GM12878 (cell line): Measurements from ENCODE around the gene TSPAN10. TPM values are rescaled to one million over a fixed set of nuclear protein-coding genes. Genes with fewer than 3 reads are reported as not detected.

ENCODE experiments used
- ATAC-seq: fragments of 200-7000 bp; cut with Tn5 transposase; 3 replicates; pipeline ENCODE4 v1.9.1; 2020; ENCODE audit warnings: mild to moderate bottlenecking, moderate library complexity
- BruUV-seq: library from RNA; stranded (reverse); fragments of 400-500 nt; replicated peaks from 2 replicates; lab custom pipeline; 2021; lab: Mats Ljungman, UMichigan
- CTCF ChIA-PET: fragments of 300-600 bp; sonication (Branson Sonifier 250); formaldehyde crosslinking; extraction: SDS; loops from one replicate; lab custom pipeline; 2021; ENCODE audit warnings: inconsistent platforms; lab: Yijun Ruan, JAX
- POLR2A ChIA-PET: fragments of 350-600 bp; formaldehyde crosslinking; extraction: SDS; loops from one replicate; lab custom pipeline; 2021; ENCODE audit warnings: inconsistent platforms; lab: Charles Lee
- RAD21 ChIA-PET: fragments of 300-600 bp; sonication (Branson Sonifier 250); formaldehyde crosslinking; loops from one replicate; lab custom pipeline; 2023; ENCODE audit warnings: antibody characterized with exemption; ENCODE audit not compliant: unreplicated experiment; lab: Charles Lee
- SMC1A ChIA-PET: fragments of 300-600 bp; sonication (Branson Sonifier 250); formaldehyde crosslinking; loops from one replicate; lab custom pipeline; 2023; ENCODE audit not compliant: unreplicated experiment, uncharacterized antibody; lab: Charles Lee
- DNase-seq: peaks from one replicate; pipeline ENCODE4 v3.0.0-alpha.2; 2011; ENCODE audit warnings: low read depth, low spot score
- FAIRE-seq: peaks from 3 replicates; lab custom pipeline; 2011; peaks lifted over from hg19 to GRCh38; lab: Jason Lieb, UNC
- H2AFZ ChIP-seq: 2 replicates; pipeline ENCODE4 v1.6.0; 2011; ENCODE audit warnings: low read depth, low read length, control low read depth; ENCODE audit not compliant: control insufficient read depth
- H3K27ac ChIP-seq: 2 replicates; pipeline ENCODE4 v1.5.1; 2011; ENCODE audit warnings: control low read depth; ENCODE audit not compliant: control insufficient read depth, insufficient read depth
- H3K27me3 ChIP-seq, 2 experiments: replicated peaks in 1 of 2; 2 replicates each; pipeline versions ENCODE4 v1.6.0 to v1.6.1; 2011; ENCODE audit warnings: low read length in 1 of 2; ENCODE audit not compliant: control insufficient read depth in 2 of 2, insufficient read depth in 2 of 2
- H3K36me3 ChIP-seq, 2 experiments: 2 replicates each; pipeline ENCODE4 v1.5.1; 2011; ENCODE audit warnings: low read length in 1 of 2; ENCODE audit not compliant: control insufficient read depth in 2 of 2, insufficient read depth in 2 of 2
- H3K4me1 ChIP-seq: 2 replicates; pipeline ENCODE4 v1.6.1; 2011; ENCODE audit warnings: mild to moderate bottlenecking, low read length, moderate library complexity, mixed read lengths; ENCODE audit not compliant: control insufficient read depth, insufficient read depth
- H3K4me2 ChIP-seq: 2 replicates; pipeline ENCODE4 v1.6.0; 2011; ENCODE audit warnings: control low read depth; ENCODE audit not compliant: control insufficient read depth, insufficient read depth
- H3K4me3 ChIP-seq: fragments of 200-600 bp; sonication (generic); 2 replicates; pipeline ENCODE4 v1.5.1; 2016
- H3K79me2 ChIP-seq: 2 replicates; pipeline ENCODE4 v1.6.0; 2011; ENCODE audit warnings: low read length; ENCODE audit not compliant: control insufficient read depth, insufficient read depth
- H3K9ac ChIP-seq: 2 replicates; pipeline ENCODE4 v1.8.0; 2011; ENCODE audit warnings: low read length, control low read depth, mixed read lengths; ENCODE audit not compliant: control insufficient read depth, insufficient read depth
- H3K9me3 ChIP-seq: replicated peaks from 3 replicates; pipeline ENCODE4 v1.5.1; 2011; ENCODE audit warnings: mild to moderate bottlenecking, low read length; ENCODE audit not compliant: control insufficient read depth, insufficient read depth
- H4K20me1 ChIP-seq: 2 replicates; pipeline ENCODE4 v1.6.0; 2011; ENCODE audit not compliant: control insufficient read depth, insufficient read depth
- EGR1 ChIP-seq, 2 experiments: IDR thresholded peaks; 1 replicate in 1 of 2; 2 replicates in 1 of 2; pipeline ENCODE4 v1.6.1; 2011 to 2012; ENCODE audit warnings: low read depth in 2 of 2, low read length in 2 of 2, borderline replicate concordance in 1 of 2, mild to moderate bottlenecking in 1 of 2, moderate library complexity in 1 of 2
- FOXM1 ChIP-seq: IDR thresholded peaks from 2 replicates; pipeline ENCODE4 v1.6.1; 2012; ENCODE audit warnings: low read depth, mild to moderate bottlenecking, inconsistent platforms, low read length, moderate library complexity
- MYC ChIP-seq: IDR thresholded peaks from 2 replicates; pipeline ENCODE4 v1.6.1; 2011; ENCODE audit warnings: mild to moderate bottlenecking, low read length, moderate library complexity, inconsistent platforms; ENCODE audit not compliant: insufficient read depth, insufficient replicate concordance, insufficient read length, severe bottlenecking
- PML ChIP-seq: IDR thresholded peaks from 2 replicates; pipeline ENCODE4 v1.6.1; 2012; ENCODE audit warnings: low read length, inconsistent platforms
- POLR2A ChIP-seq: IDR thresholded peaks from 2 replicates; pipeline ENCODE4 v1.6.1; 2011; ENCODE audit warnings: low read depth, mild to moderate bottlenecking, low read length
- RCOR1 ChIP-seq: conservative IDR thresholded peaks from 2 replicates; pipeline ENCODE4 v1.6.1; 2012; ENCODE audit warnings: low read depth, low read length, improper control_type of control experiment
- TBL1XR1 ChIP-seq: IDR thresholded peaks from 2 replicates; pipeline ENCODE4 v1.6.1; 2012; ENCODE audit warnings: low read depth, low read length, improper control_type of control experiment
- WGBS: methylation state at CpG from one replicate; pipeline ENCODE4 v1.1.6; 2016; ENCODE audit warnings: low lambda C conversion rate; ENCODE audit not compliant: insufficient replicate concordance, insufficient coverage; ENCODE audit errors: missing lambda C conversion rate; 5-methylcytosine and 5-hydroxymethylcytosine counted together
- in situ Hi-C: fragments of 300-500 bp; cut with MboI; formaldehyde crosslinking; loops from 9 replicates; pipeline ENCODE4 v1.14.3; 2018; ENCODE audit warnings: mixed read lengths
- intact Hi-C: fragments of 100-400 bp; cut with micrococcal nuclease; formaldehyde crosslinking; loops from one replicate; pipeline ENCODE4 v1.14.2; 2022; ENCODE audit not compliant: unreplicated experiment
- polyA plus RNA-seq, 11 experiments: library from polyadenylated mRNA; depleted of rRNA in 4 of 11; unstranded in 6 of 11; stranded (reverse) in 5 of 11; fragments of >200 nt; fragmentation: Nextera tagmentation in 4 of 11; fragmentation: Illumina TruSeq in 1 of 11; extraction: Ambion mirVana in 4 of 11; extraction: Trizol in 1 of 11; gene quantifications; 1 replicate in 1 of 11; 2 replicates in 10 of 11; pipeline versions ENCODE4 v1.2.1 to v1.2.3, GENCODE V29; 2011 to 2016; ENCODE audit warnings: inconsistent platforms in 2 of 11, missing spikeins in 2 of 11, low read depth in 1 of 11
- total RNA-seq, 4 experiments: library from RNA; depleted of rRNA in 3 of 4; stranded (reverse); fragments of >200 nt in 3 of 4; fragmentation: Illumina TruSeq in 1 of 4; extraction: Trizol in 1 of 4; gene quantifications; 2 replicates each; pipeline versions ENCODE4 v1.2.1 to v1.2.3, GENCODE V29; 2013 to 2021

The TSPAN10 gene
- total and polyA plus RNA-seq, 10 of the 15 experiments (the other 5 are each of a cell fraction or from before 2014, with no cell fraction given) = 0.13 to 0.82 (median 0.43) TPM

GRCh38 chr17:81593105-81593871 lies 43.7 kb upstream of the TSPAN10 start (continued):
- TF ChIP-seq MYC (no peak), FOXM1 (no peak), PML (no peak), EGR1 (IDR thresholded peaks at IDR 0.05; ENCODE audit: borderline replicate concordance in 1 of 2, low read depth in 2 of 2, low read length in 2 of 2) (no peak)
- TF ChIP-seq, all 136 proteins: peak for 0

GRCh38 chr17:81599719-81600486 lies 37.1 kb upstream of the TSPAN10 start:
- in situ Hi-C loops = no loop called here
- no peak overlapping the region for H3K27ac ChIP-seq
- TF ChIP-seq POLR2A (no peak; the same call in 1 of the 2 replicates), RCOR1 (no peak), TBL1XR1 (no peak)
- RAD21 ChIA-PET = interaction anchor here (1.4 to 5.0 kb wide), 5 partner anchors 39 to 308 kb away, joined by 6 to 44 read pairs (median 10); partner anchors contain the start of gene FAAP100
- no TSS peak for BruUV-seq
- SMC1A ChIA-PET = interaction anchor here (0.6 to 2.8 kb wide), 11 partner anchors 14 to 115 kb away, joined by 3 to 21 read pairs (median 3); no protein-coding TSS in a partner anchor
- no peaks in the 10 kb centered on the region; the same call in 1 of the 2 replicates for H3K79me2 ChIP-seq
- H3K4me3 ChIP-seq = no peak overlapping the region
- H3K27me3 ChIP-seq = no peaks in the 10 kb centered on the region
- POLR2A ChIA-PET = interaction anchor here (0.7 to 1.8 kb wide), 4 partner anchors 9 to 81 kb away, joined by 3 to 7 read pairs (median 4); partner anchors contain the start of gene FAAP100
- WGBS = 99% methylated on average over 10 of the region's 10 CpGs
- DNase-seq = no peak
- no peak overlapping the region for H2AFZ ChIP-seq
- no peak for ATAC-seq
- CTCF ChIA-PET = interaction anchor here (0.6 to 3.4 kb wide), 17 partner anchors 9 to 347 kb away, joined by 3 to 47 read pairs (median 7); partner anchors contain the start of genes FAAP100 and MRPL12
- peaks cover 13 to 36% of the 10 kb centered on the region in 2 experiments for H3K36me3 ChIP-seq
- H3K9ac ChIP-seq = no peak overlapping the region
- FAIRE-seq = no peak
- H3K4me1 ChIP-seq = peaks cover 13% of the 10 kb centered on the region
- no peaks in the 10 kb centered on the region for H4K20me1 ChIP-seq
- intact Hi-C loops = loop anchor here (5.0 kb wide), 2 partner anchors 83 to 348 kb away; no protein-coding TSS in a partner anchor
- no peak overlapping the region for H3K4me2 ChIP-seq
- H3K9me3 ChIP-seq = no peaks in the 10 kb centered on the region
